Activated T-helper 1 cell treated with anti-CD3 and anti-CD28 coated beads, Interleukin-12 subunit alpha, Interleukin-12 subunit beta, Interleukin-2, Interleukin-4 antibody, amounts not matched to agents 30 ng/mL and 10 ng/mL and 1 ng/mL, durations not matched to agents 14 hours and 24 hours and 36 hours (primary cell): ENCODE data around the gene PDIA6. TPM values are rescaled to one million over a fixed set of nuclear protein-coding genes. Genes with fewer than 3 reads are reported as not detected.

ENCODE experiments used
- total RNA-seq: library from RNA; stranded (reverse); gene quantifications from 2 replicates; pipeline ENCODE4 v1.2.3, GENCODE V29; 2022

Gene PDIA6
- total RNA-seq, 1 donor from 2014 or later = 173 TPM

Other genes starting within 250 kb of the PDIA6 start
- gene NOL10, start 122.8 kb downstream of the PDIA6 start, total RNA-seq = 47.0 and 48.2 TPM in 2 replicates
- 0.05 and 0.24 TPM in 2 replicates for gene ATP6V1C2, start 91.2 kb downstream of the PDIA6 start, total RNA-seq
- gene KCNF1, start 99.1 kb upstream of the PDIA6 start, total RNA-seq = not detected in 2 replicates